Stimulated activated CD4-positive, alpha-beta T cell treated with anti-CD3 and anti-CD28 coated beads, TNF-alpha, amount 100 ng/mL, for 48 hours (primary cell): ENCODE data around the gene POLR2F.

Source experiments
- DNase-seq, 3 donors: peaks; one replicate each; pipeline ENCODE4 v3.0.0-alpha.2; 2020; ENCODE audit warnings: low read depth in 3 of 3

The POLR2F gene

DNA sequence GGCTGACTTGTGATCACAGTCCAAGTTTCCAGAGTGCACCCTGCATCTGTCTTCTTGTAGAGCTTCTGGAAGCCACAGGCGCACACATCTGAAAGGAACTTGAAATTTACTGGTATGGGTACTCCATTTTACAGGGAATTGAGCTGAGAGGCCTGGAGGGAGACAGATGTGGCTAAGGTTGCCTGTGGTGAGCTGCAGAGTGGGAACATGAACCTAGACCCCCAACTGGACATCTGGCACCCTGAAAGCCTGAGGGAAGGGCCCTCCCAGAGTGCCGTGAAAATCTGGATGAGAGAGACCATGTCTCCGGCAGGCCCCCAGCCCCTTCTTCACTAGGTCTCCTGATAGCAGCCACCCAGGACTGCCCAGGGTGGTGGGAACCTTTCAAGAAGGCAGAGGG lies 53.4 kb downstream of the POLR2F start:
- no peak for DNase-seq

DNA sequence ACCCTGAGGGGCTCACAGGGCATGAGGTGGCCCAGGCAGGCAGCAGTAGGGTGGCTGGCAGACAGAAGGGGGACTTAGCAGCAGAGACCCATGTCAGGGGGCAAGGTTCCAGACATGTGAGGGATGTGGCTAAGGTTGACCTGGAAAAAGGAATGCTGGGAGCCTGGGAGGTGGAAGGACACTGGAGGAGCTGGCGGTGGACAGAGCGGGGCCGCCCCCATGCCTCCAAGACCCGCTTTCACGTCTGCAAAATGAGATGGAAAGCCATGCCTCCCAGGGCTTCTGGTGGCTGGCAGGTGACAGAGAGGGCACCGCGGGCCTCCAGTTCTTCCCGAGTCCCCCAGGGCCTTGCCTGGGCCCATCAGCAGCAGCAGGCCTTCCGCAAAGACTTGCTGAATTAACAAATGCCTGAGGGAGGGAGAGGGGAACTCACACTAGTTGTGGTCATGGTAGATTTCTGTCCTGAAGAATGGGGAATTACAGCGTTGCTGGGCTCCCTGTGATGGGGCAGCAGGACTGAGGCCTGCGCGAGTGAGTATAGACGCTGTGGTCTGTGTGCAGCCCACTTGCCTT lies 53.9 kb downstream of the POLR2F start:
- no peak for DNase-seq

DNA sequence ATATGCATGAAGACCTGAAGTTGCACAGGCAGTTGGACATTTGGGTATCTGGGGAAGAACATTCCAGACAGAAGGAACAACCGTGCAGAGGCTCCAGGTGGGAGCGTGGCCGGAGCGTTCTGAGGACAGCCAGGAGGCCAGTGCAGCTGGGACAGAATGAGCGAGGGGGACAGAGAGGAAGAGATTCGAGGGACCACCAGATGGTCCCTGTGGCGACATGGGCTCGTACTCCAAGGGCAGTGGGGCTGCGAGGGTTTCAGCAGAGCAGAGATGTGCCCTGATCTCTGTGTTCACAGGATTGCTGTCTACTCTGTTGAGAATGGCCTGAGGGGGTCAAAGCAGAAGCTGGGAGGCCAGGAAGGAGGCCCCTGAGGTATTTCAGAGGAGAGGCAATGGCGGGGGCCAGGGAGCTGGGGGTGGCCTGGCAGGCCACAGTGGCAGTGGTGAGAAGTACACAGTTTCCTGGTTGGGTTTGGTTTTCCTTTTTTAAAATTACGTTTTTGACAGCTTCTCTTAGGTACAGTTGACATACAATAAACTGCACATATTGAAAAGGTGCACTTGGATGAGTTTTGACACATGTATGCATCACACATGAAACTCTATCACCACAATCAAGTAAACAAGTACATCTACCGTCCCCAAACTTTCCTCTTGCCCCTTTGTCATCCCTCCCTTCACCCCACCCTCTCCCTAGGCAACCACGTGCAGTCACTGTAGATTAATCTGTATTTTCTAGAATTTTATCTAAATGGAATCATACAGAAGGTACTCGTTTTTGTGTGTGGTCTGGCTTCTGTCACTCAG lies 55.7 kb downstream of the POLR2F start:
- DNase-seq: no peak

DNA sequence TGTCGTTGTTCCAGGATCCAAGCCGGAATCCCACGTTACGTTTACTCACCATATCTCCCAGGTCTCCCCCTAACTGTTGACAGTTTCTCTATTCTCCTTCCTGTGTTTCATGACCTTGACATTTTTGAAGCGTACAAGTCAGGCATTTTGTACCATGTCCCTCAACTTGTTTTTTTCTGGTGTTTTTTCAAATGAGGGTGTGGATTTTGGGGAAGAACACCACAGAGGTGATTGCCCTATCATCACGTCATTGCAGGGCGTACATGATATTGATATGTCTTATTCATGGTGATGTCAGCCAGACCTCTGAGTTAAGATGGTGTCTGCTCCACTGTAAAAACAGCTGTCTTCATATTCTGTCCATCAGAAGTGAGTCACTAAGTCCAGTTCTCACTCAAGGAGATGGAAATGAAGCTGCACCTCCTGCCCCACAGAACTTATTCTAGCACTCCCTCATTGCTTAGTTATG lies 59.1 kb downstream of the POLR2F start:
- DNase-seq: no peak

DNA sequence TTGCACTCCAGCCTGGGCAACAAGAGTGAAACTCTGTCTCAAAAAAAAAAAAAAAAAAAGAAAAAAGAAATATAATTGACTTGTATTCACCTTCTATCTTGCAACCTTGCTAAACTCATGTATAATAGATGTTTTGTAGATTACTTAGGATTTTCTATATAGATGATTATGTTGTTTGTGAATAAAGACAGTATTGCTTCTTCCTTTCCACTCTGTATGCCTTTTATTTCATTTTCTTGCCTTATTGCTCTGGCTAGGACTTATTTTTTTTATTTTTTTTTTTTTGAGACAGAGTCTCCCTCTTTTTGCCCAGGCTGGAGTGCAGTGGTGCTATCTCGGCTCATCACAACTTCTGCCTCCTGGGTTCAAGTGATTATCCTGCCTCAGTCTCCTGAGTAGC lies 60.6 kb downstream of the POLR2F start:
- DNase-seq: no peak

DNA sequence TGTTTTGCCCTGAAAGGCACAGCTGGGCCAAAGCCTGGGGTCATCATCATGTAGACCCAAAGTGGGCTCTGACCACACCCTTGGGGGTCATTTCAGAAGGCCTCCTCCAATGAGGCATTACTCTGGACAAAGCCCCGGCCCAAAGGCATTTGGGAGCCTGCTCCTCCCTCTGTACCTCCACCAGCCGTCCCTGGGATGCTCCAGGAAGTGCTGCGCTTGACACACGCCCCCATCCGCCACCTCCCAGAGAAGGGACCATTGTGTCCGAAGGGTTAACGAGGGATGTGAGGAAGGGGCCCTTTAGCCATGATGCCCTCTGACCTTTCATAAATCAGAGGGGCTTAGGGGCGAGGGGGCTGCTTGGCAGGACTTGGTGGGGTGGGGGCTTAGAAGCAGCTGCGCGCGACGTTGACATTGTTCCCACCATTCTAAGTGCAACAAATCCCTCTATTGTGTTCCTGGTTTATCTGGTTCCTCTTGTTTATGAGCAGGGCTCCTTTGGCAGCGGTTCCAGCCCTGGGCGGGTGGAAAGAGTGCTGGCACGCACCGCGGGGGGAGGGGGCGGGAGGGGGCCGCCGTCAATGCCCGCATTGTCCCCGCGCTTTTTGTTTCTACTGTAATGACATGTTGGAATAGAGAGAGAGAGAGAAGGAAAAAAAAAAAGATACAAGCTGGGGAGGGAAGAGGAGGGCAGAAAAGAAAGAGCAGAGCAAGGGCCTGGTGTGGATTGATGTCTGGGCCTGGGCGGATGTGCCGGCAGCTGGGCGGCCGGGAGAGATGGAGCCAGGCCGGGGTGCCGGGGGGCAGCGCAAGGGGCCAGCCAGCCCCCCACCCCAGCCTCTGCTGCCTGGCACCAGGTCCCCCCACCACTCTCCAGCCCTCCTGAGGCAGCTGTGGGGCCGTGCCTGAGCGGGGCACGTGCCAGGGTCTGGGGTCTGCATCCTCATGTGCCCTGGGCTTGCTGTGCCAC lies 63.0 kb downstream of the POLR2F start:
- no peak for DNase-seq

DNA sequence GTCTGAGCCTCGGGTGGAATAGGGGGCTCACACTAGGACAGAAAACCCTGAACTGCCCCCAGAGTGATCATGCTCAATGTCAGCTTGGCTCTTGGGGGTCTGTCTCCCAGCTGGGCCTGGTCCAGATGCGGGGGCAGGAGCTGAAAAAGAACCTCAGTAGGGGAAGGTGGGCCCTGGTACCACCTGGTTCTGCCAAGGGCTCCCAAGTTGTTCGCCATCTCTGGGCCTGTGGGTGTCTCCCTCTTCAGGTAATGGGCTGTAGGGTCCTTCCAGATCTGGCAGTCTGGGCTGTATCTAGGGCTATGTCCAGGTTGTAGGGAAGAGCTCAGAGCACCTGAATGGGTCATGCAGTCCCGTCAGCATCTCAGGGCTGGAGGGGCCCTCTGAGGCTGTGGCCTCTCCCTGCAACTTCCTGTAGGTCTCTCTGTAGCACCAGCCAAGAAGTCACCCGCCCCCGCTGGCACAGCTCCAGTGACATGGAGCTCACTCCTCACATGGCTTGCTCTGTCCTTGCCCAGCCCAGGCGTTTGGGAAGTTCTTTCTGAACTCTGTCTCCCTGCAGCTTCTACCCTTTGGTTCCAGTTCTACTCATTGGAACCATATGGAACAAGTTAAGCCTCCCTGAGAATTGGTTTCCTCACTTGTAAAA lies 63.9 kb downstream of the POLR2F start:
- no peak for DNase-seq

DNA sequence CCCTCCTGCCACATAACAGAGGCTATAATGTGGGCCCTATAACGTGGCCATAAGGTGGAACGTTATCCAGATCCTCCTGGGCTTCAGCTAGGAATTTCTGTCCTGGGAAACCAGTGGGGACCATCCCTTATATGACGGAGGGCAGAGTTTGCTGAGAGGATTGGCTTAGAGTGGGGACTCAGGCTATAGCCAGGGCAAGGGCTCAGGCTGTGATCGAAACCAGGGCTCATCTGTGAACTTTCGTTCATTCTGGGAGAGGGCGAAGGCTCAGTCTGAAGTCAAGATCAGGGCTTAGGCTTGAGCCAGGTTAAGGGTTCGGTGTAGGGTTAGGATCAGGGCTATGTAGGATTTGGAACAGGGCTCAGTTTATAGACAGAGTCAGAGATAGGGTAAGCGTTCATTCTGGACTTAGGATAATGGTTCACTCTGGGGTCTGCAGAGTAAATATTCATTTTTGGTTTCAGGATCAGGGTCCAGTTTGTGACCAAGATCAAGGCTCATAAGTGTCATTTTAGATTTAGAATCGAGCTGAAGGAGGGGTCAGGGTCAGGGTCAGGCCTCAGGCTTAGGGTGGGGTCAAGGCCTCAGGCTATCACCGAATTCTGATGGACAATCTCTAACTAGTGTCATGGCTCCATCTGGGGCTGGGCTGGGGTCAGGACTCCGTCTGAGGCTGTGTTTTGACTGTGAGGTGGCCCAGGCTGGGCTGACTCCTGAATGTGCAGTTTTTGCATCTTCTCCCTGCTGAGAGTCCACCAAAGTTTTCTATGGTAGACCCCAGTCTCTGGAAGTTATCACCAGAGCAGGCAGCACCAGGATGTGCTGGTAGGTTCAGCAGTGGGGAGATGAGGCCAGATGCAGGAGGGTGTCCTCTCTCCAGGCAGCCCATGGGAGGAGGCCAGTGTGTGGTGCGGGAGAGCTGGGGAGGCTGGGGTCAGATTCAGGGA lies 64.7 kb downstream of the POLR2F start:
- no peak for DNase-seq
